Right lobe of liver (tissue), 6 donors: ENCODE measurements around the gene TSGA10IP. TPM values are rescaled to one million over a fixed set of nuclear protein-coding genes. Genes with fewer than 3 reads are reported as not detected.

Experiments
- ATAC-seq, 4 donors: fragments of 200-7000 bp; cut with Tn5 transposase; one replicate each; pipeline ENCODE4 v1.9.1; 2020; ENCODE audit warnings: mild to moderate bottlenecking in 4 of 4, moderate library complexity in 4 of 4
- DNase-seq, 3 donors: peaks; one replicate each; pipeline ENCODE4 v3.0.0-alpha.2; 2020
- H3K27ac ChIP-seq, 3 donors: fragments of 200-600 bp; one replicate each; pipeline ENCODE4 v1.8.0; 2022
- H3K27me3 ChIP-seq, 2 donors: fragments of 200-600 bp; one replicate each; pipeline ENCODE4 v1.8.0; 2022
- H3K36me3 ChIP-seq, 4 donors: fragments of 200-600 bp; sonication (generic) in 1 of 4; one replicate each; pipeline versions ENCODE4 v1.5.1 to v1.8.0; 2017 to 2022; ENCODE audit warnings: control low read depth in 1 of 4
- H3K4me1 ChIP-seq, 4 donors: fragments of 200-600 bp; sonication (generic) in 1 of 4; one replicate each; pipeline versions ENCODE4 v1.5.1 to v1.8.0; 2017 to 2022; ENCODE audit warnings: control low read depth in 1 of 4
- H3K4me3 ChIP-seq, 3 donors: fragments of 200-600 bp; one replicate each; pipeline ENCODE4 v1.8.0; 2022
- H3K9me3 ChIP-seq, 4 donors: fragments of 200-600 bp; sonication (generic) in 1 of 4; one replicate each; pipeline versions ENCODE4 v1.5.1 to v1.8.0; 2017 to 2022; ENCODE audit warnings: control low read depth in 1 of 4
- POLR2A ChIP-seq: fragments of 450-650 bp; IDR thresholded peaks from one replicate; pipeline ENCODE4 v1.6.1; 2017; ENCODE audit warnings: antibody characterized with exemption, mild to moderate bottlenecking
- WGBS: methylation state at CpG from one replicate; pipeline ENCODE4 v1.1.6; 2018; ENCODE audit warnings: low coverage, low lambda C conversion rate; ENCODE audit not compliant: insufficient coverage; ENCODE audit errors: missing lambda C conversion rate; 5-methylcytosine and 5-hydroxymethylcytosine counted together
- intact Hi-C, 2 donors: fragments of 100-400 bp; cut with DNase I; formaldehyde crosslinking; loops; one replicate each; pipeline versions ENCODE4 v1.11.2 to v1.14.1; 2022
- total RNA-seq, 6 experiments: library from RNA; depleted of rRNA in 2 of 6; stranded (reverse); fragments of >200 nt in 2 of 6; fragmentation: NEBNext Ultra II Directional in 3 of 6; extraction: Animal tissue kit (Norgen Biotek cat#: 25700) in 3 of 6; gene quantifications; one replicate each; pipeline versions ENCODE4 v1.1.0 to v1.2.4, GENCODE V29; 2016 to 2023
- TF ChIP-seq, protein P1 (sequence below), 4 donors: fragments of 200-600 bp in 3 of 4; fragments of 450-650 bp in 1 of 4; IDR thresholded peaks; one replicate each; pipeline versions ENCODE4 v1.5.1 to v1.8.0; 2016 to 2022; ENCODE audit warnings: antibody characterized with exemption in 4 of 4, mild to moderate bottlenecking in 2 of 4
- donor health status: DM: no; HTN: yes; CAD: no.
- donor health status: DM: no; HTN: no; CAD: no.
- donor health status: DM: no; HTN: no; CAD: no.
- donor health status: DM: no; HTN: yes; CAD: no.
- donor health status: DM: no; HTN: yes; CAD: no.

The TSGA10IP gene
- total RNA-seq, 6 experiments from 2014 or later: not detected

GRCh38 chr11:65958774-65959420 lies 13.6 kb downstream of the TSGA10IP start:
- intact Hi-C loops: no loop called here
- DNase-seq (no peak), ATAC-seq (no peak)
- WGBS: 74% methylated on average over 9 of the region's 17 CpGs
- no peak overlapping the region for H3K4me3 ChIP-seq
- TF ChIP-seq, protein P1, sequence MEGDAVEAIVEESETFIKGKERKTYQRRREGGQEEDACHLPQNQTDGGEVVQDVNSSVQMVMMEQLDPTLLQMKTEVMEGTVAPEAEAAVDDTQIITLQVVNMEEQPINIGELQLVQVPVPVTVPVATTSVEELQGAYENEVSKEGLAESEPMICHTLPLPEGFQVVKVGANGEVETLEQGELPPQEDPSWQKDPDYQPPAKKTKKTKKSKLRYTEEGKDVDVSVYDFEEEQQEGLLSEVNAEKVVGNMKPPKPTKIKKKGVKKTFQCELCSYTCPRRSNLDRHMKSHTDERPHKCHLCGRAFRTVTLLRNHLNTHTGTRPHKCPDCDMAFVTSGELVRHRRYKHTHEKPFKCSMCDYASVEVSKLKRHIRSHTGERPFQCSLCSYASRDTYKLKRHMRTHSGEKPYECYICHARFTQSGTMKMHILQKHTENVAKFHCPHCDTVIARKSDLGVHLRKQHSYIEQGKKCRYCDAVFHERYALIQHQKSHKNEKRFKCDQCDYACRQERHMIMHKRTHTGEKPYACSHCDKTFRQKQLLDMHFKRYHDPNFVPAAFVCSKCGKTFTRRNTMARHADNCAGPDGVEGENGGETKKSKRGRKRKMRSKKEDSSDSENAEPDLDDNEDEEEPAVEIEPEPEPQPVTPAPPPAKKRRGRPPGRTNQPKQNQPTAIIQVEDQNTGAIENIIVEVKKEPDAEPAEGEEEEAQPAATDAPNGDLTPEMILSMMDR (IDR thresholded peaks at IDR 0.05): no peak
- TF ChIP-seq POLR2A: no peak
- H3K36me3 ChIP-seq: peaks cover 0 to 1% (median 0%) of the 10 kb centered on the region in 4 donors
- H3K9me3 ChIP-seq: no peaks in the 10 kb centered on the region
- H3K27ac ChIP-seq: no peak overlapping the region
- peaks cover 0 to 17% (median 8%) of the 10 kb centered on the region in 4 donors for H3K4me1 ChIP-seq
- H3K27me3 ChIP-seq: no peaks in the 10 kb centered on the region

DNA sequence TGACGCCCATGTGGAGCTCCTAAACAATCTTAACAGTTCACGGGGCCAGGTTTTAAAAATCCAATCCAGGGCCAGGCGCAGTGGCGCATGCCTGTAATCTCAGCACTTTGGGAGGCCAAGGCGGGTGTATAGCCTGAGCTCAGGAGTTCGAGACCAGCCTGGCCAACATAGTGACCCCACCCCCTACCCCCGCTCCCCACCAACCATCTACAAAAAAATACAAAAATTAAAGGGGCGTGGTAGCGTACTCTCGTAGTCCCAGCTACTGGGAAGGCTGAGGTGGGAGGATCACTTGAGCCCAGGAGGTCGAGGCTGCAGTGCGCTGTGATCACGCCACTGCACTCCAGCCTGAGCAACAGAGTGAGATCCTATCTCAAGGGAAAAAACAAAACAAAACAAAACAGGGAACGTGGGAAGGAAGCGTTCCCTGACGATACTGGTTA lies 15.6 kb downstream of the TSGA10IP start:
- Histone ChIP-seq H3K4me1 (peaks cover 0 to 20% (median 8%) of the 10 kb centered on the region in 4 donors), H3K27ac (peak overlapping the region; percentile 58 to 78 (median 59)), H3K36me3 (peaks cover 0 to 21% (median 5%) of the 10 kb centered on the region in 4 donors), H3K27me3 (no peaks in the 10 kb centered on the region), H3K4me3 (peak overlapping the region; percentile 74 to 99 (median 97)), H3K9me3 (no peaks in the 10 kb centered on the region)
- no peak for TF ChIP-seq POLR2A
- TF ChIP-seq, protein P1 (IDR thresholded peaks at IDR 0.05): no peak
- ATAC-seq (peak in 1 of 4 donors; percentile 3), DNase-seq (no peak)
- intact Hi-C loops: no loop called here
- 19% methylated on average over 10 of the region's 16 CpGs for WGBS

DNA sequence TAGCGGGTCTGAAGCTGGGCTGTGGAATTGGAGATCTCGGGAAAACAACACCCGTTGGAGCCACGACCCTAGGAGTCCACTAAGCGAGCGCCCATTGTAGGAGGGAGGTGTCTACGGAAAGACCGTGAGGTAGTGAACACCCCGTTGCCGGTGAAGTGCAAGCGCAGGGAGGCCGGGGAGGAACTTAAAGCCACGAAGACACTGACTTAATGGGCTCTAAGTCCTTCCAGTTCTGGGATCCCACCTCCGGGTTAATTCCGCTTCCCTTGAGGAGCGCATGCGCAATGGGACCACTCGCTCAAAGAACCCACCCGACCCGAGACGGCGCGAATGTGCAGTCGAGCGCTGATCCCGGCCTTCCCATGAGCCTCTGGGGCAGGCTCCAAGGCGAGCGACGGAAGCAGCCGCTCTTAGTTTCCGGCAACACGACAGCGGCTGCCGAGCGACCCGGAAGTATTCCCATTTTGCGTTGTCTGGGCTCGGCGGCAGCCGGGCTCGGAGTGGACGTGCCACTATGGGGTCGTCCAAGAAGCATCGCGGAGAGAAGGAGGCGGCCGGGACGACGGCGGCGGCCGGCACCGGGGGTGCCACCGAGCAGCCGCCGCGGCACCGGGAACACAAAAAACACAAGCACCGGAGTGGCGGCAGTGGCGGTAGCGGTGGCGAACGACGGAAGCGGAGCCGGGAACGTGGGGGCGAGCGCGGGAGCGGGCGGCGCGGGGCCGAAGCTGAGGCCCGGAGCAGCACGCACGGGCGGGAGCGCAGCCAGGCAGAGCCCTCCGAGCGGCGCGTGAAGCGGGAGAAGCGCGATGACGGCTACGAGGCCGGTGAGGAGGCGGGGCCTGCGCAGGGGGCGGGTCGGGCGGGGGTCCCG lies 16.2 kb downstream of the TSGA10IP start, which contains the start of gene SART1:
SART1 (plus strand) TSS at position 468 of the 874 bp plus-strand sequence; CDS start at position 515, 47 bp downstream.
- H3K4me1 ChIP-seq: peaks cover 0 to 20% (median 8%) of the 10 kb centered on the region in 4 donors
- TF ChIP-seq, protein P1 (IDR thresholded peaks at IDR 0.05): peak in 1 of 4 donors; percentile 2
- TF ChIP-seq POLR2A: peak; percentile 72
- intact Hi-C loops: no loop called here
- peak within 1 kb of the TSS; percentile 58 to 78 (median 59) for H3K27ac ChIP-seq
- no peaks in the 10 kb centered on the region for H3K27me3 ChIP-seq
- H3K9me3 ChIP-seq: no peaks in the 10 kb centered on the region
- H3K36me3 ChIP-seq: peaks cover 0 to 27% (median 9%) of the 10 kb centered on the region in 4 donors
- ATAC-seq: peak; percentile 94 to 98 (median 98)
- H3K4me3 ChIP-seq: peak within 1 kb of the TSS; percentile 74 to 99 (median 97)
- peak; percentile 98 for DNase-seq
- 2% methylated on average over 25 of the region's 97 CpGs for WGBS

DNA sequence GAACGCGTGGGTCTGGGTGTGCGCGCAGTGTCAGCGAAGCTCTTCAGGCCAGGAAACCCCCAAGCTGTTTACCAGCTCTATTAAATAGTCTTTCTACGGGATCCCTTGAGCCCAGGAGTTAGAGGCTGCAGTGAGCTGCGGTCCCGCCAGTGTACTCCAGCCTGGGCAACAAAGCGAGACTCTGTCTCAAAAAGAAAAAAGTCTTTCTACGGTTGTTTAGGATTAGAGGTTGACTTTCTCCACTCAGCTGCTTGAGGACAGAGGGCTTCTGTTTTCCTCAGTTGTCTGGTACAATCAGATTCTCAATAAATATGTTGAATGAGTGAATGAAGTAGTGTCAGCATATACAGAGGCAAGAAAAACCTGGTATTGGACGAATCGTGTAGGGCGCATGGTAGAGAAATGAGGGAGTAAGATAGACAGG lies 16.9 kb downstream of the TSGA10IP start:
- peak overlapping the region; percentile 74 to 99 (median 97) for H3K4me3 ChIP-seq
- no peak for TF ChIP-seq POLR2A
- TF ChIP-seq, protein P1 (IDR thresholded peaks at IDR 0.05): no peak
- H3K36me3 ChIP-seq: peaks cover 0 to 34% (median 15%) of the 10 kb centered on the region in 4 donors
- H3K27ac ChIP-seq: peak overlapping the region in 2 of 3 donors; percentile 58 to 59
- intact Hi-C loops: no loop called here
- H3K9me3 ChIP-seq: no peaks in the 10 kb centered on the region
- no peaks in the 10 kb centered on the region for H3K27me3 ChIP-seq
- WGBS: 4% methylated on average over 13 of the region's 13 CpGs
- H3K4me1 ChIP-seq: peaks cover 0 to 20% (median 8%) of the 10 kb centered on the region in 4 donors
- ATAC-seq (no peak), DNase-seq (no peak)
